Activated CD4-positive, alpha-beta T cell treated with anti-CD3 and anti-CD28 coated beads, Interleukin-2, amount 50 U/mL, for 16 hours (primary cell): ENCODE results near the gene FAM83D.
"Not testable (repeated sequence)": the region's sequence is repeated elsewhere in the genome, so short reads cannot be mapped to it uniquely, and the experiment has no call there.

Experiments
- DNase-seq: peaks from one replicate; pipeline ENCODE4 v3.0.0-alpha.2; 2020

Gene FAM83D

GRCh38 chr20:38970302-38970701, 44.1 kb downstream of the FAM83D start:
- no peak for DNase-seq

- no peak for DNase-seq
These were observed 46.9 kb downstream of the FAM83D start for GRCh38 chr20:38973107-38973506.

GRCh38 chr20:38973645-38974044, 47.4 kb downstream of the FAM83D start:
- DNase-seq = no peak

- peak; percentile 22 for DNase-seq
These were observed 49.4 kb downstream of the FAM83D start for GRCh38 chr20:38975539-38976120.

- no peak for DNase-seq
These were observed 53.2 kb downstream of the FAM83D start for GRCh38 chr20:38979434-38979833.

GRCh38 chr20:38979842-38980241, 53.6 kb downstream of the FAM83D start:
- DNase-seq = no peak

- DNase-seq = no peak
These were observed 56.1 kb downstream of the FAM83D start for GRCh38 chr20:38982291-38982690.

GRCh38 chr20:38985060-38985459, 58.8 kb downstream of the FAM83D start:
- no peak for DNase-seq

- no peak for DNase-seq
These were observed 59.5 kb downstream of the FAM83D start for GRCh38 chr20:38985603-38986170.

GRCh38 chr20:38986663-38987062, 60.4 kb downstream of the FAM83D start:
- DNase-seq = no peak

- no peak for DNase-seq
These were observed 61.6 kb downstream of the FAM83D start for GRCh38 chr20:38987777-38988176.

GRCh38 chr20:38990728-38991127, 64.5 kb downstream of the FAM83D start:
- no peak for DNase-seq

GRCh38 chr20:38991814-38992704, 65.8 kb downstream of the FAM83D start:
- no peak for DNase-seq

- no peak for DNase-seq
These were observed 69.4 kb downstream of the FAM83D start for GRCh38 chr20:38995536-38996044.

GRCh38 chr20:38996866-38997265, 70.6 kb downstream of the FAM83D start:
- DNase-seq = not testable (repeated sequence)

- peak; percentile 86 for DNase-seq
These were observed 71.4 kb downstream of the FAM83D start for GRCh38 chr20:38997622-38998021.

GRCh38 chr20:38999217-38999616, 73.0 kb downstream of the FAM83D start:
- no peak for DNase-seq

GRCh38 chr20:38999965-39000910, 74.0 kb downstream of the FAM83D start:
- DNase-seq = no peak
